NCI-H1092 treated with DMSO at 0.1 percent for 48 hours (cell line): ENCODE data around the gene GPC6.

Source experiments
- DNase-seq: peaks from one replicate; lab custom pipeline; 2025; lab: John Stamatoyannopoulos, UW

Gene GPC6

DNA sequence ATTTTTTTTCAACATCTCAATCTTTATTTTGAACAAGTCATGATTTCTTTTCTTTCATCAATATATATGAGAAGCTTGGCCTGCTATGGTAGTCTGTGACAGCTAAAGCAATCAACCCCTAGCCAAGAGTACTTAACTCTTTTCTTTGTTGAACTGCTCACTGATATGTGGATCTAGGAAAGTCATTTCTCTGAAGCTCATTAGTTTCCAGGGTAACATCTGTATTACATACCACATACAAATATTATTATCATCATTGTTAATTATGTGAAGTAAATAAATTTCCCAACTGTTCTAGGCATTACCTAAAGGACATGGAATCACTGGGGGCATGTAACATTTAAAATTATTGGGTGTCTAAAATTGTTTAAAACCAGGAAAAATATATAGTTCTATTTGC is 985.6 kb downstream of the GPC6 start:
- DNase-seq = no peak

DNA sequence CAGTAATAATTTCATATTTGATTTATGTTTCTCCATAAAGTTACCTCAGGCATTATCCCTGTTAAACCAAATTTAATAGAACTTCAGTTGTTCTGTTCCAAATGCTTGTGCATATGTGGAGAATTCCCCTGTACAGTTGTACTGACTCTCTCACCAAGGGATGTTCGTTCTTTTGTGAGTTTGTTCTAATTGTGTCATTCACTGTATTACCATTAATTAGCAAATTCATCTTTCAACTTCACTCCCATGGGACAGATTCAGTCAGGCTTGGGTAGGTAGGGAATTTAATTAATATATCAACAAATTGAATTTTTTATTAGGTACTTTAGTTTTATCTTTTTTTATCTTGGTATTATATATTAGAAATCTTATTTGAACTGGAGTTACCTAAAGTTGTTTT is 987.5 kb downstream of the GPC6 start:
- no peak for DNase-seq

DNA sequence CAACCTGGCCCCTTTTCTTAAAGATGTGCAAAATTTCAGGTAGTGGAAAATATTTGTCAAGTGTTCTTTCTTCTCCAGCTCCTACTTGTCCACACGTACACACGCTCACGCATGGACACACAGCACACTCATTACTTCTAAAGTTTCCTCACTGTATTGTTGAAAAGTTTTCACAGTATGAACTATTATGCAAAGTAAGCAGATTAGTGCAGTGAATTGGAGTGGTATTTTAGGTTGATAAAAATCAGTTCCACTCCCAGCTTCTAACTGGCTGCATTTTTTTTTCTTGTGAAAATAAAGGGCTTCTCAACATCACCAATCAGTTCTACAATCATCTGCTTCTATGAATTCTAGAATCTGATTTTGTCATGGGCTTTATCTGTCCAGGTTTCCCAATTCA is 988.4 kb downstream of the GPC6 start:
- DNase-seq = no peak

DNA sequence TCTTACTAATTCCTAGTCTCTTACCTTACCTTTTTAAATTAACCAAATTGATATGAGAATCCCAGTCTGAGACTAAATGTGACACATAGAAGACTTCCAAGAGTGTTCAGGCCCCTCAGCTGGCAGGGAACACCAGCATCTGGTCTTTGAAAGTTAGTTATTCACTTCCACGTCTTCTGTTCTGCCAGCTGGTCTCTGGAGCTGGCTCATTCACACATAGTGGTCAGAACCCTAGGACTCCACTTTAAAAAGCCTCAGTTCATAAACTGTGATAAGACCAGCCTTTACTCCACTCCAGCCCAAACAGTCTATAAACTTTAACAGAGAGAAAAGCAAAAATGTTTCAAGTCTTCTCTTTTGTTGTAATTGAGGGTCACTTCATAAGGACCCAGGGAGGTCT is 989.9 kb downstream of the GPC6 start:
- no peak for DNase-seq

DNA sequence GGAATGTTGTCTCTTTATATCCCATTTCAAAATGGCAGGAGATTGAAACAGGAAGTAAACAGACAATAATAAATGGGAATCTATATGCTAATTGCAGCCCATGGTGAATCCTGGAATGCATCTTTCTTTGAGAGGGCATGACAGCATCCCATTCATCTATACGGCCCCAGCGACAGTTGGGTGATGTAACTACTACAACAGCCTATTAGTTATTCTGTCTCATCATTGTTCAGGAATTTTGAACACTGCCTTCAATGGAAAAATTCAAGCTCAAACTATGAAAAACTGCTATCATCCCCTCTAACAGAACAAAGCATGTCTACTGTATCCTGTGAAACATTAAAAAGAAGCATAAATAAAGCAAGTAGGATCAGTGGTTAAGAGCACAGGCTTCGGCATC is 990.8 kb downstream of the GPC6 start:
- no peak for DNase-seq

DNA sequence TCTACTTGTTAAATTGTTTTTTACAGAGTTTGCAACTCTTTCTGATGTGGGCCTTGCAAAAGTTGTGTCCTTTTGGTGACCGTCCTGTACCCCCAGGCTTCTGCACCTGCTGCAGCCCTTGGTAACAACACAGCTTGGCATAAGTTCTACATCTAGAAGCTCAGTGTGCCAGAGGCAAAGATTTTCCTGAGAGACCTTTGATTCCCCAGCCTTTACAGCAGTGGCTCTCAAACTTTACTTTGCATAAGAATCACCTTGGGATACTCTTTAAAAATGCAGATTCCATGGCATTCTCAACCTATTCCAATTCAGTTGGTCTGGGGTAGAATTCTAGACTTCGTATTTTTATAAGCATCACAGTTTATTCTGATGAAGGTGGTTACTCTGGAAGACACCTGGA is 991.9 kb downstream of the GPC6 start:
- no peak for DNase-seq

DNA sequence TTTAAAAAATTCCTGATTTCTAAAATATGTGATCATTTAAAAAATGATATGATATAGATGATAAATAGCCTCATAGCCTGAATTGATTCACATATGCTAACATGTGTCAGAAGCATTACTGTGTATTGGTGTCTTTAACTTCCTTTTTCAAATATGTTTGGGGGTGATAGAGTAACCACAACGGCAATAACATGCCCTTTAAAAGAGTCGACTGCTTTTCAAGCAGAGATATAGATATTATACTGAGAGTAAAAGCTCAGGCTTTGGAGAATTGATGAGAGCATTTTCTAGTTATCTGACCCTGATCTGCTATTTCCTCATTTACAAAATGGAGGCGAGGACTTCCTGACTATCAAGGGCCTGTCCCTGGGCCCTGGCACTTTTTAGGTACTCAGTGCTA is 992.3 kb downstream of the GPC6 start:
- no peak for DNase-seq

DNA sequence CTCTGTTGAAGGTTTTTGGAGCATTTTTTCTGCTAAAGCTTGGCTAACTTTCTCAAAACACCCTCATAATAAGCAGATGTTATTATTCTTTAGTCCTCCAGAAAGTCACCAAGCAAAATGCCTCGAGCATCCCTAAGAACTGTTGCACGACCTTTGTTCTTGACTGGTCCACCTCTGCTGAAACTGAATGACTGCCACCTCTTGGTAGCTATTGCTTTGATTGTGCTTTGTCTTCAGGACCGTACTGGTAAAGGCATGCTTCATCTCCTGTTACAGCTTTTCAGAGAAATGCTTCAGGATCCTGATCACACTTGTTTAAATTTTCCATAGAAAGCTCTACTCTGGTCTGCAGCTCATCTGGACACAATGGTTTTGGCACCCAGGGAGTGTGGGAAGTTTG is 998.1 kb downstream of the GPC6 start:
- DNase-seq = no peak

DNA sequence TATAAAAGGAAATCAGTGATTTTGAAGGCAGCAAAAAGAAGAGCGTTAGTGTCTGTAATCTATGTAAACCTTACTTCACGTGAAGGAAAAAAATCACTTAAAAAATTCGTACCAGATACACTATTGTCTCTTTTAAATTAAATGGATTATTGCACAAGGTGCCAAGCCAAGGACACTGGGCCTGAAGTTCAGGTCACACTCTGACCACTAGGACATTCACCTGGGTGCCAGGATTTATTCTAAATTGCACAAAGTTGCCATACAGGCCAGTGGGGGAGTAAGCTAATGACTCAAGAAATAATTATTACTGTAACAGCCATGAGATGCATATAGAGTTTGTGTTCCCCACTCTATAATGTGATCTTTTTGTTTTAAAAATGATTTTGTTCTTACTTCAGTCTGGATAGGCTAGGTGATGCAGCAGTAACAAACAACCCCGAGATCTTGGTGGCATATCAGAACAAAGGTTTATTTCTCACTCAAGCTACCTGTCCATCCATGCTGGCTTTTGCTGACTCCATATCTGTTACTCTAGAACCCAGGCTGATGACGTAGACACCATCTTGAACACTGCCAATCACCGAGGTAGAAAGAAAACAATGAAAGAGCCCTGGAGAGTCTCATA is 1000.8 kb downstream of the GPC6 start:
- no peak for DNase-seq

DNA sequence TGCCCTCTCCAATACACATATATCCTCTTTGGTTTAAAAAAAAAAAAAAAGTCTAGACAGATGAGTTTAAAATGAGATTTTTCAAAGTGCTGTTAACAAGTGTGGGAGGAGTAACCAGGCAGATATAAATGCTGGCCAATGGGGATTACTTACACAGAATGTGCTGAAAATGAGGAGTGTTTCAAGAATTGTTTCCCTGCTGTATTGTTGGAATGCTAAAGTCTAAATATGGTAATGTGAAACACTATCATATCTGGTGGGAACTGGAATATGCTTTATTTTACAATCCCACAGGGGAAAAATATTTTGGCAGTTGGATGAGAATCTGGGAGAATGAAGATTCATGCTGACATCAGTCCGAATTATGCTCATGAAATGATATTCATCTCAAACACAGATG is 1002.2 kb downstream of the GPC6 start:
- DNase-seq = no peak

DNA sequence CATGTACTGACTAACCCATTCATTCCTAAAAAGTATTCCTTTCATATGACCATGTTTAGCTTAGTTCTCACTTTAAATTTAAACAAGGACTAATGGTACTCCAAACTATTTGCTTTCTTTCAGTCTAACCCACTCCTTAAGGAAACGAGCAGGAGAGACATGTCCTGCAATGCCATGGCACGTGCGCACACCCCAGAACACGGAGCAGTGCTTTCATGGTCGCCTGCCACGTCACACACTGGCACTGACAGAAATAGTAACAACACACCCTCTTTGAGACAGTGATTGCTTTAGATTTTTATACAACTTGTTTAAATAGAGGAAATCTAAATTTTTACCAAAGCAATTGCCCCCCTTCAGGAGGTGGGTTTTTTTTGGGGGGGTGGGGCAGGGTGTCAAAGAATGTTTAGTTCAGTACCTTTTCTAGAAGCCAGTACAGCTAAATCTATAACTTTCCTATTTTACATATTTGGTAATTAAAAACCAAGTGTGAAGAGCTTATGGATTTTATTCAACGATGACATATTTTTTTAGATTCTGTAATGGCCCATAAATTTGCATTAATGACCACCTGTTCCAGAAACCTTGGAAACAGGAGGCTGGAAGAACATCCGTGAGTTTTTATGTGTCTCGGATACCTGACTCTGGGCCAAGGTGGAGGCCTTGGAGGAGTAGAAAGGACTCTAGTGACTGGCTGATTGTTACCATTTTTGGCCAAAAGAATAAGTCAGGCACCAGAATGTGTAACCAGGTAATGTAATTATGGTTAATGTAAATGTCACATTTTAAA is 1005.7 kb downstream of the GPC6 start:
- no peak for DNase-seq

DNA sequence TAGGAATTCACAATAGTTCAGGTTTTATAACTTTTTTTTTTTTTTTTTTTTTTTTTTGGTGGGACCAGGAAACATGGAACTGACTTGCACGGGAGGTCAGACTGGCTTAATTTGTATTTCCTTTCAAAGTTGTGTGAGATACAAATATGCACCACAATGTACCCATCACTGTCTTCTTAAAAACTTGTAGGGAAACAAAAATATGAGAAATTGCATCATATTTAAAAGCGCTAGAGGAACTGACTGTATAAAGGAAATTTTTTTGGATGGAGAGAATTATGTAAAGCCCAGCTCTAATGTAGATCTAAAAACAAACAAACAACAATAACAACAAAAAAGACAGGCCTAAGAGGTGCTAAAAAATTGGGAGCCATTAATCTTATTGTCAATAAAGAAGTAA is 1006.3 kb downstream of the GPC6 start:
- DNase-seq = no peak

DNA sequence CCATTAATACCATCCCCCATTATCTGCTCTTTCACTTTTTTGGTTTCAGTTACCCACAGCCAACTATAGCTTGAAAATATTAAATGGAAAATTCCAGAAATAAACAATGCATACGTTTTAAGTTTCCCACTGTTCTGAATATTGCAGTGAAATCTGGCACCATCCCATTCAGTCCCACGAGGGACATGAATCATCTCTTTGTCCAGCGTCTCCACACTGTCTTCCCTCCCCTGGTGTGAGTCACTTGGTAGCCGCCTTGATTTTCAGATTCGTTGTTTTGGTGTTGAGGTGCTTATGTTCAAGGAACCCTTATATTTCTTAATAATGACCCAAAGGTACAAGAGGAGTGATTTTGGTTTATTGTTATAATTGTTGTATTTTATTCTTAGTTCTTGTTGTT is 1006.8 kb downstream of the GPC6 start:
- no peak for DNase-seq

DNA sequence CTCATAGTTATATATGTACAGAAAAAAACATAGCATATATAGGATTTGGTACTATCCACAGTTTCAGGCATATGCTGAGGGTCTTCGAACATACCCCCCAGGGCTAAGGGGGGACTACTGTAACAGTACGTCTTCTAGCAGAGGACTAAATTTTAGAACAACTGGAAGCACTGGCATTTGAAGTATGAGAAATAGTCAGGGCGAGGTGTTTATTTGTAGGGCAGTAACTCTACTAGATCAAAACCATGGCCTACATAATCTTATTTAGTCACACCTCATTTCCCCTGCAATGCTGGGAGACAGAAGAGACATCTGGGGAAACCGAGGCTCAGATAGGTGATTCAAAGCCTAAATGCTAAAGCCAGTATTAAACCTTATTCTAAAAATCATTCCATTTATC is 1007.2 kb downstream of the GPC6 start:
- no peak for DNase-seq

DNA sequence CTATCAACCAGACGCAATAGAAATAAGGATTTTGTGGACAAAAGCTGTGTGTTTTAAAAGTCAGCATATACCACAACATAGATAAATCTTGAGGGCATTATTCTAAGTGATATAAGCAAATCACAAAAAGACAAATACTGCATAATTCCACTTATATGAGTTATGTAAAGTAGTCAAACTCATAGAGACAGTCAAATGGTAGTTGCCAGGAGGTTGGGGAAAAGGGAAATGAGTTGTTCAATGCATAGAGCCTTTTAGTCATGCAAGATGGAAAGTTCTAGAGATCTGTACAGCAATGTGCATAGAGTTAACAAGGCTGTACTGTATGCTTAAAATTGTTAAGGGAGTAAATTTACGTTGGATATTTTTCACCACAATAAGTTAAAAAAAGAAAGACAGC is 1008.1 kb downstream of the GPC6 start:
- DNase-seq = no peak

DNA sequence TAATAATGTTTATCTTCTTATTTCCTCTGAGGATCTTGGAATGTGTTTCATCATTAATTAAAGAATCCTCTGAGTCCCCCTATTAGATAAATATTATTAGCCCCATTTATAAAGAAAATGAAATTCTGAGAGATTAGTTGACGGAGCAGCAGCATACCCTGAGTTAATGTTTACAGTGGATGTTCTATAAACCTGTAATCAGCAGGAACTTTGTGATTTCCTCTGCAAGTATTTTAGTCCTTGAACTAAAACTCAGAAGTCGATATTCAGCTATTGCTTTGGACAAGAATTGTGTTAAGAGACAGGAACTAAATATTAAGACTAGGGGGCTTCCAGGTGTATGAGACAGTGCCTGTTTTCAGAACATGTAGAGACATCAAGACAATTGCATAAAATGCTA is 1009.5 kb downstream of the GPC6 start:
- no peak for DNase-seq

DNA sequence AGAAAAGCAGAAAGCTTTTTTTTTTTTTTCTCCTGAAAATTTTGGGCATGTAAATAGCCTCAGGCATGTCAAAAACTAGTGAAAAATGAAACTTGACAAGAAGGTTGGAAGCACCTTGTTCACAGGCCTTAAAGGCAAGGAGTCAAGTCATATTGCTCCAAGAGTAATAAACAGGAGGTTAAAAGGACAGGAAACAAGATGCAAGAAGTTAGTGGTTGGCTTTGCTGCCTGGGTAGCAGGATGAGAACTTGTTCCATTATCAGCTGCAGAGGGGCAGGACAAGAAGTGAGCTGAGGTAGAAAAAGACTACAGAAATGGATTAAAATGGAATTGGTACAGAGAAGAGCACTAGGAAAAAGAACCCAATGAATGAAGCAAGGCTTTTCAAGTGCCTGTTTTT is 1010.3 kb downstream of the GPC6 start:
- DNase-seq = no peak

DNA sequence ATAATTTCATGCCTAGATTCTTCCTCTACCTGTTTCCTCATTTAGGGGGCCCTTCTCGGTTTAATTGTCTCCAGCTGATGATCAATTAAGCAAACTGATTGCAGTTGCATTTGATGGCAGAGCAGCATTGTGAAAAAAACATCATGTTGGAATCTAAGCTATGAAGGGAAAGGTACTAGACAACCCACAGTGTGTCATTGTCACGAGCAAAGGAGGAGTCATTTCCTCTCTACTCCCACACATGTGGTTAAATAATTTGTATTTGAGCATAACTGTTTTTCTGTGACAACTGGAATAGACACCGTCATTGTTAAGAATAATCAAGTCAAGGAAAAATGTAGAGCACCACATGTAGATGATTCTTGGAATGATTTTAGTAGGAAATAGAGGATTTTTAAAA is 1012.5 kb downstream of the GPC6 start:
- no peak for DNase-seq

DNA sequence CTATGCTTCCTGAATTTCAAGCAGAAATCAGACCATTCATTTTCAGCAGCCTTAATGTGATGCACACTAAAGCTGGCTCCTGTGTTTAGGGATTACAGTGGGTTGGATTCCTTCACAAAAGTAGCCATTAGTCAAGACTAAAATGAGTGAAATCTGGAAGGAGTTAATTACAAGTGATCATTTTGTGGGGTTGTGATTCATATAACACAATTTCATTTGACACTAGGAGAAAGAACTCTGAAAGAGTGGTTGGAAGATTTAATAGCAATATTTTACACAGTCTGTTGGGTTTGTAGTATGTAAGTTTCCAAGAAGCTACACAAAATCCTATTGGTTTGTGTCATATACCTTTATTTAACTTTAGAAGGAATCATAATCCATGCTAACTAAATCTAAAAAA is 1015.9 kb downstream of the GPC6 start:
- no peak for DNase-seq

DNA sequence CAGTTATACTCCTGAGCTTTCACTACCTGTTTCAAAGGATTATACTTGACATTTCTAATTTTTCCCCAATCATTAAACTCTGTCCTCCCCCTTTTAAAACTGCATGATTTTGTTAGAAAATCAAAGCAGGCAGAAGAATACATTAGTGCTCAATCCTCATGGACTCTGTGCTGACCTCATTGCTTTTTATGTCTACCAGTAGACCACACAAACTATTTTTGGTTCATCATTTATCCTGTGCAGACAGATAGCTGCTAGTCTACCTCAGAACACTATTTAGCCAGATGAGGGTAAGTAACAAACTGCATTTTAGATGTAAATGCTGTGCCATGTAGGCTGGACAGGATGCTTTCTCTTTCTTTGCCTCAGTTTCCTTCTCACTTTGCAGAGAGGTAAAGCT is 1016.9 kb downstream of the GPC6 start:
- DNase-seq = no peak

DNA sequence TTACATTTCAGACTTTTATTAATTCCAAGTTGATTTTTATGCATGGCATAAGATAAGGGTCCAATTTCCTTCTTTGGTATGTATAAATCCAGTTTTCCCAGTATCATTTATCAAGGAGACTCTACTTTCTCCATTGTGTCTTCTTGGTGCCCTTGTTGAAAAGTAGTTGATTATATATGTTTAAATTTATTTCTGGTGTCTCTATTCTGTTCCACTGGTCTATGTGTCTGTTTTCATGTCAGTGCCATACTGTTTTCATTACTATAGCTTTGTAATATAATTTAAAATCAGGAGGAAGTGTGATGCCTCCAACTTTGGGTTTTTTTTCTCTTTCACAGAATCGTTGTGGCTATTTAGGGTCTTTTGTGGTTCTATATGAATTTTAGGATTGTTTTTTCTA is 1019.9 kb downstream of the GPC6 start:
- DNase-seq = no peak

DNA sequence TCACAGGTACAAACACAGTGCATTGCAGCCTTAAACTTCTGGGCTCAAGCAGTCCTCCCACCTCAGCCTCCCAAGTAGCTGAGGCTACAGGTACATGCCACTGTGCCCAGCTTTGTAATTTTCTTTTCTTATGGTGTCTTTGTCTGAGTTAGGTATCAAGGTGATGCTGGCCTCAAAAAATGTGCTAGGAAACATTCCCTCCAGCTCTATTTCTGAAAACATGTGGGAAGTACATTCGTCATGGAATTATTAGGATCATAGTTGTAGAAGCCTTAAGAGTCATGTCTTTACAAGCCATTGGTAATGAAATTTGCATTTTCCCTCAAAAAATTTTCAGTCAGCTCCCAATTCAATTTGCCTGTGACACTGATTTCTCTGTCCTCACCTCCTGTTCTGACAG is 1021.3 kb downstream of the GPC6 start:
- DNase-seq = no peak

DNA sequence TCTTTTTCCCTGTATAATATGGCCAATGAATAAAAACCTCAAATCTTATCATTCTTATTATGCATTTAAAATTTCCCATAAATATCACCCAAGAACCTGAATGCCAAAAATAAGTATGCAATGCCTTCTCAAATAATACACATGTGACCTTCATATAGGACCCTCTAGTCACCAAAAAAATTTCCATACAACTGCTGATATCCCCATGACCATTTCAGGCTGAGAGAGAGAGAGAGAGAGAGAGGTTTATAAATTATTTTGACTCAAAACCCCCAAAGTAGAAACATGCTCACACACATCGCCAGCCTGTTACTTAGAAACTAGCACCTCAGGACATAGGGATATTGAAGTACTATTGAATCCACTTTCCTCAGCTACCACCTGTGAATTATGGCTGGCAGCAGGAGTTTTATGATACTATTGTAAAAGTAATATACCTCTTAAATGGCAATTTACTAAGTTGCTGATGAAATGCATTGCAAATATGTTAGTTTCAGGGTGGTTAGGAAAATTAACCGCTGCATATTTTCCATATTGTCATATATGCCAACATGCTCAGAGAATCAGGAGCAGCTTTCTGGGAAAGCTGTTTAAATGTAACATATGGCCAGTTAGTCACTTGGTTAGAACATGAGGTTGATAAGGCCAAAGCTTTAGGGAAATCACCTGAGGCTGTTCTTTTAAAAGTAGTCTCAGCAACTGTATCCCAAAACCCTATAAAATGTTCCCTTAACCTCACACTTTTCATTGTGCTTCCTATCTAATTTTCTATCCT is 1022.0 kb downstream of the GPC6 start:
- no peak for DNase-seq
